IPS-NIHi11 (cell line): ENCODE measurements around the gene ANAPC4.

Experiments used
- DNase-seq: peaks from one replicate; pipeline ENCODE4 v3.0.0; 2012; ENCODE audit warnings: mixed read lengths, low spot score

The ANAPC4 gene

GRCh38 chr4:25437926-25438325, 60.9 kb downstream of the ANAPC4 start:
- DNase-seq, result no peak

DNA sequence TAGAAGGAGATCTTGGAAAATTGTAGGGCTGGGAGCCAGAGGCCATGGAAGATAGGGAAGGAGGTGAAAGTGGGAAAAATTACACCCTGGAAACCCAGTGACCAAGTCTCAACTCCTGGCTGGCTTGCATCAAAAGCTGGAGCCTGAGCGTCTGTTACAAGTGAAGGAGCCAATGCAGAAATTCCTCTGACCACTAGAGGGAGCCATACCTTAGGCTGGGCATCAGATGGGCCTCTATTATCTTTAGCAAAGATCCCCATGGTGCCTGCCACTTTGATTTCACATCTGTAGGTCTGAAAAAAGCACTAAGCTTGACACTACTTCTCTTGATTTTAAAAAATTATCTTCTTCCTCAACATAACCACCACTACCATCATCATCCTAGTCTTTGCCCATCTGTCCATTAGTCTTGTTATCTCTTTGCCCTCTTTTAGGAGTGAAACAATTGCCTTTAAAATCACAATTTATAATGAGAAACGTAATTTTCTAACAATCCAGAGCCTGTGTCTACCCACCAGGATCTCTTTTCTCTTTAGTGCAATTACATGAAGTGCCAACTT, 62.9 kb downstream of the ANAPC4 start:
- DNase-seq, result peak; percentile 85

DNA sequence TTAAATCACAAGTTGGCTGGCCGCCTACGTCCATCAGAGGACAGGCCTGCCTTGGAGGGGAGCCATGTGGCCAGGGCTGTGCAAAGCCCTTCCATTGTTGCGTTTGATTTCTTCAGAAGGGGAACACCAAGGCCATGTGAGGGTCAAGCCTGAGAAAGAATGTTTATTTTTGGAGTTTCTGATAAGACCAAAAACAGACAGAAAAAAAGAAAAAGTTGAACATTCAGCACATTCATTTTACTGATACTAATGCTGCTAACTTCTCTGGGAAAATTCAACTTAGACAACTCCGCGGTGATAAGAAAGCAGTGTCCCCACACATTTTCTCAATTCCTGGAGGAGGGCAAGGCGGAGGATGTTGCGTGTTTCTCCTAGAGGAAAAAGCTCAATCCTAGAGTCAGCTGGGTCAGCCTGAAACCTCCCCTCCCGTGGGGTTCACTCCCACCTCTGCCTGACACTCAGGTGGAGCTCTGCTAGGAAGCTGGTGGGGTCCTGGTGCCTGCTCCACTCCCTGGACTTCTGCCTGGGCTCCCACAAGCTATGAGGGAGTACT, 63.5 kb downstream of the ANAPC4 start:
- DNase-seq, result no peak

GRCh38 chr4:25441519-25442117, 64.6 kb downstream of the ANAPC4 start:
- DNase-seq, result peak; percentile 71

DNA sequence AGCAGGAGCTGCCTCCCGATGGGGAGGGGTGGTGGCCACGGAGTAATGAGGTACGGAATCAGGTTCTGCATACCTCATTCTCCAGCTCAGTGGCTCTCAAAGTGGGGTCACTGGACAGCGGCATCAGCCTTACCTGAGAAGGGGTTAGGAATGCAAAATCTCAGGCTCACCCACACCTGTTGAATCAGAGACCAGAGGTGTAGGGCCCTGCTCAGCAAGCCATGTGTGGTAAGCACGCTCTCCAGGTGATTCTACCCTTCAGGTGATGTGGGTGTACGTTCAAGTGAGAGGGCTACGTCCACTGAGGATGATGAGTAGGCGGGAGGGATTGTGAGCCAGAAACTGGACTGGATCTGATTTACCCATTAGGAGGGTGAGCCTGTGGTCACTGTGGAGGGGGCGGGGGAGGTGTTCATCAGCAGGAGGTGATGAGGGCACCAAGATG, 65.8 kb downstream of the ANAPC4 start:
- peak; percentile 29 for DNase-seq

DNA sequence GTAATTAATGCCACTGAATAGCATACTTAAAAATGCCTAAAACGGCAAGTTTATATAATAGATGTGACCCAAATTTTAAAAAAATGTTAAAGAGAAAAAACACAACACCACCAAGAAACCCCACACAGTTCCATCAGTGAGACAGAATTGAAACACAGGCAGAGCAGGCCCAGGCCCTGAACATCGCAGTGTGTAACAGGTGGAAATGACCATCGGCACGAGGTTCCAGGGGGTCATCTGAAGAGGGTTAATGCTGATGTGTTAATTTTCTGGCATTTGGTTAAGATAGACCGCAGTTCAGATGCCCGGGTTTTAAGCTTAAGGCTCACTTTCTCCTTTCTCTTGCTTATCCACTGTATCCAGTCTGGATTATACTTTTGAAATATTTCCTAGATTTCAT, 66.8 kb downstream of the ANAPC4 start:
- DNase-seq, result no peak

- no peak for DNase-seq
These were observed 69.5 kb downstream of the ANAPC4 start for GRCh38 chr4:25446611-25447010.

GRCh38 chr4:25448379-25449109, 71.5 kb downstream of the ANAPC4 start:
- no peak for DNase-seq

DNA sequence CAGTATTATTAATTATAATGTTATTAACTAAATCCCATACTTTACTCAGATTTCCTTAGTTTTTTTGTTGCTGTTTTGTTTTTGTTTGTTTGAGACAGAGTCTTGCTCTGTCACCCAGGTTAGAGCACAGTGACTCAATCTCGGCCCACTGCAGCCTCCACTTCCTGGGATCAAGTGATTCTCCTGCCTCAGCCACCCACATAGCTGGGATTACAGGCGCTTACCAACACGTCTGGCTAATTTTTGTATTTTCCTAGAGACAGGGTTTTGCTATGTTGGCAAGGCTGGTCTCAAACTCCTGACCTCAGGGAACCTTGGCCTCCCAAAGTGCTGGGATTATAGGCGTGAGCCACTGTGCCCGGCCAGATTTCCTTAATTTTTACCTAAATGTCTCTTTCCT, 72.2 kb downstream of the ANAPC4 start:
- no peak for DNase-seq

DNA sequence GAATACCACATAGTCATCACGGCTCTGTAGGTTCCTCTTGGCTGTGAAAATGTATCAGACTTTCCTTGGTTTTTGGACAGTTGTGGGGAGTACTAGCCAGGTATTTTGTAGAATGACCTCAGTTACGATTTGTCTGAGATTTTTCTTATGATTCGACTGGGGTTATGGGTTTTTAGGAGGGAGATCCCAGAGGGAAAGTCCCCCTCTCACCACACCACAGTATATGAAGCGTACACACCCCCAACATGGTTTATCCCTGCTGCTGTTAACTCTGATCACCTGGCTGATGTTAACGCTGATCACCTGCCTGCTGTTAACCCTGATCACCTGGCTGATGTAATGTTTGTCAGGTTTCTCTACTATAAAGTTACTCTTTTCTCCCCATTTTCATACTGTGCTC, 72.6 kb downstream of the ANAPC4 start:
- no peak for DNase-seq

GRCh38 chr4:25450491-25450901, 73.4 kb downstream of the ANAPC4 start:
- DNase-seq, result no peak

DNA sequence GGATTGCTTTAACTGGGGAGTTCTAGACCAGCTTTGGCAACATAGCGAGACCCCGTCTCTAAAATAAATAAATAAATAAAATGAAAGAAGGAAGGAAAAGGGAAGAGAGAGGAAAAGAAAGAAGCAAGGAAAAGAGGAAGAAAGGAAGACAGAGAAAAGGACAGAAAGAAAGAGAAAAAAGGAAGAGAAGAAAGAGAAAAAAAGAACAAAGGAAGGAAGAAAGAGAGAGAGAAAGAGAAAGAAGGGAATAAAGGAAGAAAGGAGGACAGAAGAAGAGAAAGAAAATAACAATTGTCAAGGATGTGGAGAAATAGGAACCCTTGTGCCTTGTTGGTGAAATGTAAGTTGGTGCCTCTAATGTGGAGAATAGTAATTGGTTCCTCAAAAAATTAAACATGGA, 74.6 kb downstream of the ANAPC4 start:
- DNase-seq, result no peak

- no peak for DNase-seq
These were observed 75.0 kb downstream of the ANAPC4 start for GRCh38 chr4:25452081-25452480.

GRCh38 chr4:25454476-25454875, 77.4 kb downstream of the ANAPC4 start:
- DNase-seq, result no peak

DNA sequence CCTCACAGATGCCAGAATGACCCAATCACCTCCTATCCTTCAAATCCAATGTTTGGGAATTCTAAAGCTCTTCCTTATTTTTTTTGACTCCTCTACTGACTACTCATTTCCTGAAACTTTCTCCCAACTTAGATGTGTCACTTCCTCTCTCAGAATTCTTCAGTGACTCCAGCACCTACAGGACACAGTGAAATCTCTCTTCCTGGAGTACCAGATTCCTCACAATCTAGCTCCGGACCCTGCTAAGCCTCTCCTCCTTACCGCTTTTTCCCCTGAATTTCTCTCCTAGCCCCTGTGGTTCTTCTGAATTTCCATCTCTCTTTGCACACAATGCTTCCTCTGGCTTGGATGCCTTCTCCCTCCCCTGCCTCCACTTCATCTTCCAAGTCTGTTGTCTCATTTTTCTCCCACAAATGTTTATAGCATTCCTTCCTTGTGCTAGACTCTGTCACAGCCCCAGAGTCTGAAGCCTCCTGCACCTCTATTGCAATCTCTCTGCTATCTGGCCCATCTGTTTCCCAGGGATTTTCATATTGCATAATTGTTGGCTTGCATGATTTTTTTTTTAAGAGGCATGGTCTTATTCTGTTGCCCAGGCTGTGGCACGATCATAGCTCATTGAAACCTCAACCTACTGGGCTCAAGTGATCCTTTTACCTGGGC, 80.1 kb downstream of the ANAPC4 start:
- no peak for DNase-seq

DNA sequence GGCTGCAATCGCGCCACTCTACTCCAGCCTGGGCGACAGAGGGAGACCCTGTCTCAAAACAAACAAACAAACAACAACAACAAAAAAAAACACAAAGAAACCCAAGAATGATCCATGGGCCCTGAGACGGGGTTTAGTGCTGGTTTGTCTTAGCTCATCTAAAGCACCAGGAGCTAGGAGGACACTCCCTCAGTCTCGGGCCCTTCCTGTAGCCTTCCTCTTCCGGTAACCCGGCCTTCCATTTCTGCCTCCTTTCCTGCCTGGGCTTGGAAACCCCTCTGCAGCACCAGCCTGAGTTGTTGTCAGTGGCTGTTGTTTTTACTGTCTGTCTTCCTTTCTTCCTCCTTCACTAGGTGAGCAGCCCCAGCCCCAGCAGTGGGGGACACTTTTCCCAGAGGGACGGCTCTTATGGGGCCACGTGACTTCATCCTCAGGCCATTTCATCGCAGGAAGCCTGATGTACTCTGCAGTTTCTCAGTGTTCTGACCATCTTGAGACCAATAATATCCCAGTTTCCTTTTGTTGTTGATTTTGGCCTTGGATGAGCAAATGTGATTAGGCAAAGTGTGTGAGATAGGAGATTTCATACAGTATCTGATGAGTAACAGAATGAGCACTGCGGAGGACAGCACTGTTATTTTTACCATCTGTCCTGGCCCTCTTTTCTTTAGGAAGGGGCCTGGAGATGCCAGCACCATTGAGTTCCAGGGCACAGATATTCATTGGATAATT, 90.1 kb downstream of the ANAPC4 start:
- DNase-seq, result no peak

DNA sequence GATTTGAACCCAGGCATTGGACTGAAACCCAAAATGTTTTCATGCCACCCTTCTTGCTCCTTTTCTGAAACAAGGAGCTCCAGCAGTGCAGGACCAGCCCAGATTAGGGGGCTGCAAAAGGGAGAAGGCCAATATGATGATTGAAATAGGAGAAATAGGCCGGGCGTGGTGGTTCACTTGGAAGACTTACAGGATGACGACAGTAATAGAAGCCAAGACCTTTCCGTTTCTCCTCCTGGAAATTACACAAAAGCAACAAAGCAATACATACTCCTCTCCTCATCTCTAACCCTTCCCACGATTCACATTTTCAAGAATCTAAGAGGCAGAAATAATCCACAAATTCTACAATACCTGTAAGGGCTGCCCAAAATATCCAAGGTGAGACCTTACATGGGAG, 90.8 kb downstream of the ANAPC4 start:
- no peak for DNase-seq
